ENCODE results near the gene AIFM1.
A peak's percentile ranks its signal among the peaks of the same experiment; 100 is the strongest.

Gene AIFM1

GRCh38 chrX:130165703-130166502 lies at the start of gene AIFM1:
Gene AIFM1 (minus strand): TSS chrX:130165841. CDS start chrX:130165656, 185 bp downstream.
- DNase-seq (ENCODE audit: low spot score): peak; percentile 90

GRCh38 chrX:130213376-130213775 lies 47.7 kb upstream of the AIFM1 start:
- no peak for DNase-seq (ENCODE audit: low spot score)

- no peak for DNase-seq (ENCODE audit: low spot score)
Measured at GRCh38 chrX:130212371-130212770, 46.7 kb upstream of the AIFM1 start.

DNA sequence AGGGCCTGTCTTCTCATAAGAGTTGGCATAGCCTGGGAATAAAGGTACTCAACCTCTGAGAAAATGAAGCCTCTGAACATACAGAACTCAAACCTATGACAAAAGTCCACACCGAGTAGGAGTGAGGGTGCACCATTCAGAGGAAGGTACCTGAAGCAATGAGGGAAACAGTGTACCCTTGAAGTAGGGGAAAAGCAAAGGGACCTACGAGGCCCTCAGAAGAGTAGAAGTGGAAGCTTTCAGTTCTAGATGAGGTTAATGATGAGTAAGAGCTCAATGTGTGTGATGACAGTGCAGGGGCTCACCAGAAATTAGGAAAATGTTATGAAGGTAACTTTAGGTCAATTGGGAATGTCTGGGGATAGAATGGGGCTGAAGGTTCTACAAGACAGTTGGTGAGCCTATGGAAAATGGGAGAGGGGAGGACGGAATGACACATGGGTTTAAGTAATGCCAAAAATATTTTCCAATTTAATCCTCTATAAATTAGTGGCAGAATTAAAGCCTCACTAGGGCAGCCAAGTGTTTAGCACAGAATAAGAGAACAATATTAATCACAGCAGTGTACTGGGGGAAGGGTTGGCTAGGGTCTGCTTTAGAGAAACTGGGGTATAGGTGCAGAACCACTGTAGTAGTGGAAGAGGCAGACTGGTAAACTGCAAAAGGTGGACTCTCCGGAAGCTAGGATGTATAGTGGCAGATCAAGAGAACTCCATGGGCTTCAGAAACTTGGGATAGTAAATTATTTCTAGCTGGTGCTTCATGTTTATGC lies 46.0 kb upstream of the AIFM1 start:
- DNase-seq (ENCODE audit: low spot score): no peak

- DNase-seq (ENCODE audit: low spot score): no peak
Measured at GRCh38 chrX:130204647-130205046, 39.0 kb upstream of the AIFM1 start.

GRCh38 chrX:130197464-130197863 lies 31.8 kb upstream of the AIFM1 start:
- DNase-seq (ENCODE audit: low spot score): no peak

DNA sequence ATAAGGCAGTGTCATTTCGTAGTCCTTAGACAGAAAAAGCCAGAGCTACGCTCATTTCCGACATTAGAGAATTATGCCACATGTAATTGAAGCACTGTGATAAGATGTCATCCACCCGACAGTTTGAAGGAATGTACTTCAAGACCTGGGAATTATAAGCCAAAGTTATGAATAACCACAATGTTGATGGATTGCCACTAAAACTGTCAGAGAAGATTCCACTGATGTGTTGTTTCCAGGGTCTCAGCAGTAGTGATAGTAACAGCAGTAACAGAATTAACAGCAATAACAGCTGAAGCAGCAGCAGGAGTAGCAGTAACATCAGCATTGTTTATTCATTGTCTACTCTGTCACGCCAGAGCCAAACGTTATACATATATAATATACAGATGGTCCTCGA lies 30.8 kb upstream of the AIFM1 start:
- no peak for DNase-seq (ENCODE audit: low spot score)

DNA sequence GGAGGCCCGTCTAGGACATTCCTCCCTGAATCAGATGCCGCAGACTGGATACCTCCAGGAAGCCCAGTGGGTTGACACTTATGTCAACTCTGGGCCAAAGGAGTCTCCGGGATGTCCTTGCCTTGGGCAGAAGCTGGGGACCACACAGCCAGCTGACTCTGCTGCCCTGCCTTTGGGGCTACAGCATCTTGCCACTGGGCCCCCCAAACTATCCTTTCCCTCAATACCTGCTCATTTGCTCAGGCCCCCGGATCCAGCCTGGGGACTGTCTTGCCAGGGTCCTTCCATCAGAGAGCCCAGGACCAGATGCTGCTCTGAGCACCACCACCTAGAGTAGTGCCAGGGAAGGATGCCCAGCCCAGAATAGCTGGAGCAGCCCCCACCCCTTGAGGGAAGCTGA lies 25.2 kb upstream of the AIFM1 start:
- no peak for DNase-seq (ENCODE audit: low spot score)

DNA sequence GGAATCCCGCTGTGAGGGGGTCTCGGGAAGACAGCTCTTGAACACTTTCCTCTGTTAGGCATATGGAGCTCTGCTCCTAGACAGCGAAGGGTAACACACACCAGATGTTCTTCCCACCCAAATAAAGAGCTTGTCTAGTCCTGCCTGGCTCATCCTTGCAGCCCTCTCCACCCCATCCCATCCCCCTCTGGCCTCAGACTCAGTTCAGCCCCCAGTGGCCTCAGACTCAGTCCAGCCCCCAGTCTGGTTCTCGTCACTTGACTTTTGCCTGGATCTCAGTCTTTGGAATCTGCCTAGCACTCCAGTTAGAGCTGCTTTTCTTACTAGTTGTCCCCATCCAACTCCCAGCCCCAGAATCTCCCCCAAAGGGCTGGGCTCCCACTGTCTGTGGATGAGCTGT lies 21.0 kb upstream of the AIFM1 start:
- DNase-seq (ENCODE audit: low spot score): no peak

DNA sequence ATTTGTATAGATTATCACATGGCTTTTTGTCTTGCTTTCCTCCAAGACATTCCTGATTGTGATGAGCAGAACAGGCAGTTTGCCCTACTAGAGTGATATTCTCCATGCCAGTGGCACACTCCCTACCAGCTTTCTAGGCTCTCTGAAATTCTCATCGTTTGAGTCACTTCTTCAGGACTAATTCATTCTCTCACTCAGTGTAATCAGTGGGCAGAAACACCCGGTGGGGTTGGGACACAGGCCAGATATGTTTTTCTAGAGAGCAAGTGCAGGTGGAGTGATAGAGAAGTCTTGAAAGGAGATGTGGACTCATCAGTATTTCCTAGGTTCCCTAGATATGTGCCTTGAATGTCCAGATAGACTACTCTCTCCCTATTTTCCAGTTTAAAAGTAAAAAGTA lies 19.2 kb upstream of the AIFM1 start:
- no peak for DNase-seq (ENCODE audit: low spot score)

DNA sequence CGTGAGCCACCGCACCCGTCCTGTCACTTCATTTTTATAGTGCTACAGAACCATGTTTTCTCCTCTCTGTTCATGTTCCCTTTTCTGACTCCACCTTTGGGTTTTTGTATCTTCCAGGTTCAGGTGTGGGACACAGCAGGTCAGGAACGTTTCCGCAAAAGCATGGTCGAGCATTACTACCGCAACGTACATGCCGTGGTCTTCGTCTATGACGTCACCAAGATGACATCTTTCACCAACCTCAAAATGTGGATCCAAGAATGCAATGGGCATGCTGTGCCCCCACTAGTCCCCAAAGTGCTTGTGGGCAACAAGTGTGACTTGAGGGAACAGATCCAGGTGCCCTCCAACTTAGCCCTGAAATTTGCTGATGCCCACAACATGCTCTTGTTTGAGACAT lies 18.5 kb upstream of the AIFM1 start:
- DNase-seq (ENCODE audit: low spot score): no peak

DNA sequence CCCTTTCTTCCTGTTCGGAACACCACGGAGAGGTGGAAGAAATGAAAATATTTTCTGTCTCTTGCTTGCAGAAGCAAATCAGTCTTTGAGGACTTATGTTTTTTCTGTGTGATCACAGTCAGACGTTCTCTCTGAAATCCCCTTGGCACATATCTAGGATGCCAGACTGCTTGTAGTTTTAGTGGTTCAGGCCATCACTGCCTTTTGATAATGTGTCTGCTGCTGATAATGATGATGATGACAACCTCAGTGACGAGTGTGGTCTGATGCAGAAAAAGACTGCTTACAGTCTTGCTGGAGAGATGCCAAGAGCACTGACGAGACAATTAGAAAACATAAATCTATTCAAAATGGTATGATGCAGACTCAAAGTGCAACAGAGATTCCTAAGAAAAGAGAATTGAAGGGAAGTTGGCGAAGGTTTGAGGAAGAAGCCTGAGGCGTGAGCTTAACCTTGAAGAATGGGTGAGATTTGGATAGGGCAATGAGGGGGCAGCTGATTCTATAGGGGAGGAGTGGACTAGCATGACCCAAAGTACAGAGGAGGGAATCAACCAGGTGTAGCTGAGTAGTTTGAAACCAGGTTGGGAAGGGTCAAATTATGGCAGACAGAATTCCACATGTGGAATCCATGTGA lies 14.1 kb upstream of the AIFM1 start:
- DNase-seq (ENCODE audit: low spot score): no peak

DNA sequence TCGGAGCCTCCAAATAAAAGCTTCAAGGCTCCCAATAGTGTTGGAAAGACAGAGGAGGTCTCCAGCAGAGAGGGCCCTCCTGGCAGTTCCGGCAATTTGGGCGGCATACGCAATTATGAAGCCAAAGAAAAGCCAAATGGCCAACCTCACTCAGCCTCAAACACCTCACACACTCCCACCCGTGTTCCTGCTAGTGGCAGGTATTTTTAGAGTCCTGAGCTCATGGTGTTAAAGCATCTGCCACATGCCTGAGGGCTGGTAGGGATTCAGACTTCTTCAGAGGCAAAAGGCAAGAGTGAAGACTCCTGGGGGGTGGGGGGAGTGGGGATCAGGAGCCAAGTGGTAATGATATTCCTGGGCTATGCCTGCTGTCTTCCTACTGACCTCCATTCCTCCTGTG lies 13.5 kb upstream of the AIFM1 start:
- no peak for DNase-seq (ENCODE audit: low spot score)

DNA sequence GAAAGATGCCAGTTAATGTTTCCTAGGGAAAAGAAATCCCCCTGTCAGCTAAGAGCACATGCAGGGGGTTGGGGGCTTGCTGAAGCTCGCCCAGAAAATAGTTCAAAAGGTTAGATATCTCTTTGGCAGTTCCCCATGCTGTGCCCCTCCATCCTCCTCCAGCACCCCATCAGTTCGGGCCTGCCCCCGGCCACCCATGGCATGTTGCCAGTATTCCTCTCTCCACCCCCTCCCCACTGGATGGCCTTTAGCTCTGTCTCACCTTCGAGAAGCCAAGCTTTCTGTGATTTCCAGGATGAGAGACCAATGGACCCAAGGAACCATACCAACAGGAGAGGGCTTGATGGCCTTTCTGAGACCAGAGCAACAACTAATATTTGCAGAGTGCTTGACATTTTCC lies 11.3 kb upstream of the AIFM1 start:
- DNase-seq (ENCODE audit: low spot score): no peak

- no peak for DNase-seq (ENCODE audit: low spot score)
Measured at GRCh38 chrX:130176354-130176776, 10.7 kb upstream of the AIFM1 start.

GRCh38 chrX:130174937-130175336 lies 9.3 kb upstream of the AIFM1 start:
- no peak for DNase-seq (ENCODE audit: low spot score)

GRCh38 chrX:130174045-130174704 lies 8.5 kb upstream of the AIFM1 start:
- DNase-seq (ENCODE audit: low spot score): no peak

- no peak for DNase-seq (ENCODE audit: low spot score)
Measured at GRCh38 chrX:130173190-130173895, 7.7 kb upstream of the AIFM1 start.

GRCh38 chrX:130172127-130172845 lies 6.6 kb upstream of the AIFM1 start:
- no peak for DNase-seq (ENCODE audit: low spot score)

DNA sequence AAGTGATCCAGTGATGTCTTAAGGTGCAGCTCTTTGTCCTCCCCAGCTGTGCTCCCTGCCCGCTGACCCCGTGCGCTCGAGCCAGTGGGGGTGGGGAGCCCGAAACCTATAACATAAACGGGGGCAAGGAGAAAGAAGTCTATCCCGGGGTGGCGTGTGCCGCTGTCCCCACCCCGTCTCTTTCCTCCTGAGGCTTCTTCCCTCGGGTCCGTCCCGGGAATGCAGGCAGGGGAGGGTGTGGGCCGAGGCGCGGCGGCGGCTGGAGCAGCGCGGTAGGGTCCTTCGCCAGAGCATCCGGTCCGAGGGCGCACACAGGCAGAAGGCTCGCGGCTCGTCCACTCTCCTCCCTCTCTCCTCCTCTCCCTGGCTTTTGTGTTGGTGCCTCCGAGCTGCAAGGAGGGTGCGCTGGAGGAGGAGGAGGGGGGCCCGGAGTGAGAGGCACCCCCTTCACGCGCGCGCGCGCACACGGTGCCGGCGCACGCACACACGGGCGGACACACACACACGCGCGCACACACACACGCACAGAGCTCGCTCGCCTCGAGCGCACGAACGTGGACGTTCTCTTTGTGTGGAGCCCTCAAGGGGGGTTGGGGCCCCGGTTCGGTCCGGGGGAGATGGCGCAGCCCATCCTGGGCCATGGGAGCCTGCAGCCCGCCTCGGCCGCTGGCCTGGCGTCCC lies 5.9 kb upstream of the AIFM1 start, which contains the start of gene RAB33A:
Gene RAB33A (plus strand): TSS at position 517 of the 681 bp plus-strand sequence. CDS start 101 bp downstream, at position 618.
- DNase-seq (ENCODE audit: low spot score): peak; percentile 60
